HG02610 (cell line): ENCODE results near the gene RNASE9.
"Not testable (repeated sequence)": the region's sequence is repeated elsewhere in the genome, so short reads cannot be mapped to it uniquely, and the experiment has no call there.

Source experiments
- ATAC-seq: cut with Tn5 transposase; IDR thresholded peaks from one replicate; pipeline ENCODE4 v1.9.1; 2021; ENCODE audit warnings: mild to moderate bottlenecking, moderate library complexity; ENCODE audit not compliant: unreplicated experiment

Gene RNASE9

GRCh38 chr14:20560961-20561360, at the start of gene RNASE9:
Gene RNASE9 (minus strand): TSS chr14:20561047.
- ATAC-seq = no peak

DNA sequence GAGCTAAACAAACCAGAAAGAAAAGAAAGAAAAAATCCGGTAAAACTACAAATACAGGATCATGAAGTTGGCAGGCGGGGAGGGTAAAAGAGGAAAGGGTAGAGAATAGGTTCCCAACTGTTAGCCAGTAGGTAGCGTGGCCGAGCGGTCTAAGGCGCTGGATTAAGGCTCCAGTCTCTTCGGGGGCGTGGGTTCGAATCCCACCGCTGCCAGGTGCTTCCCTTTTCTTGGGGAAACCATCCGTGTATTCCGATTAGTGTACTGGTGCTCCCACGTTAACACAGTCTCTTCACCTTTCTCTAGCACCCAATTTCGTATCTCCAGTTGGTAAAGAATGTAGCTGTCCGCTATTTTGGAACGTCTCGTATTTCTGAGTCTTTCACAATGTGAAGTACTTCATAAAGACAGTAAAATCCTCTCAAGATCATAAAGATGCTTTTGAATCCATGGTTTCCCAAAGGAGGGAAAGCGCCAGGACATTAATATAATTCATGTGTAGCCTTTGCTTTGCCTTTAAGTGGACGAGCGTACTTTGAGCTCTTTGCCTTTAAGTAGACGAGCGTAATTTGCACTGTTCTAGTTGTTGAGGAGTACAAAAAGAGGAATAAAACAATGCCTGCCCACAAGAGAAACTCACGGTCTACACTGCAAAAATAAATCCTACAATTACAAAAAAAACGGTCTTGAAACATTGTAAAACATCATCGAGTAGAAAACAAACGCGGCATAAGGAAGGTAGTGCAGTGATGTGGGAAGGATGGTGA, 49.3 kb upstream of the RNASE9 start:
- peak; percentile 21 for ATAC-seq

- ATAC-seq = no peak
These were observed 48.6 kb upstream of the RNASE9 start for GRCh38 chr14:20609215-20610001.

GRCh38 chr14:20608383-20609110, 47.7 kb upstream of the RNASE9 start:
- no peak for ATAC-seq

GRCh38 chr14:20607617-20608016, 46.8 kb upstream of the RNASE9 start:
- ATAC-seq = no peak

GRCh38 chr14:20606902-20607242, 46.0 kb upstream of the RNASE9 start:
- no peak for ATAC-seq

DNA sequence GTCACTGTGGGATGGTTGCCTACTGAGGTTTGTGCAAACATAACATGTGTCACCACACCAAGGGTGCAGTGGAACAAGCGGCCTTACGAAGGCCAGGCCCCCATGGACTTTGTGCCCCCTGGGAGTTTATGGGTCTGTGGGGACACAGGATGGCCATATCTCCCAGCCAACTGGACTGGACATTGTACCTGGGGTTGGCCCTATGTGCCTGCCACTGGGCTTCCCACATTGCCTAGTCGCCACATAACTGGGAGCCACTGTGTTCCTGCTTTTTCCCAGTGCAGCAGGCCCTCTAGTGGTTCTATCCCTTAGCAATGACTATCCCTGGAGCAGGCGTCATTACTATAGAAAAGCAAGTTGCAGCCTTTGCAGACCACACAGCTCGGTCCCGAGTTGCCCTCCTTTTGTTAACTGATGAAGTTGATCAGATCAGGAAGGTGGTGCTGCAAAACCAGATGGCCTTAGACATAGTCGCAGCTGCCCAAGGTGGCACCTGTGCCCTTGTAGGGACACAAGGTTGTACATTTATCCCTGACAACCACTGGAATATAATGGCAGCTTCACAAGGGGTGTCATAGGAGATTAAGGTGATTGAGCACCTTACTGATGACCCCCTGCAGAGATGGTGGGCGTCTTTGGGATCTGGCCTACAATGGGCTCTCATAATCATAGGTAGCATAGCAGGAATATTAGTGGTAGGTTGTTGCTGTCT, 45.5 kb upstream of the RNASE9 start:
- no peak for ATAC-seq

- ATAC-seq = no peak
These were observed 43.2 kb upstream of the RNASE9 start for GRCh38 chr14:20603813-20604690.

GRCh38 chr14:20602583-20602982, 41.7 kb upstream of the RNASE9 start:
- no peak for ATAC-seq

- no peak for ATAC-seq
These were observed 40.7 kb upstream of the RNASE9 start for GRCh38 chr14:20601522-20601921.

DNA sequence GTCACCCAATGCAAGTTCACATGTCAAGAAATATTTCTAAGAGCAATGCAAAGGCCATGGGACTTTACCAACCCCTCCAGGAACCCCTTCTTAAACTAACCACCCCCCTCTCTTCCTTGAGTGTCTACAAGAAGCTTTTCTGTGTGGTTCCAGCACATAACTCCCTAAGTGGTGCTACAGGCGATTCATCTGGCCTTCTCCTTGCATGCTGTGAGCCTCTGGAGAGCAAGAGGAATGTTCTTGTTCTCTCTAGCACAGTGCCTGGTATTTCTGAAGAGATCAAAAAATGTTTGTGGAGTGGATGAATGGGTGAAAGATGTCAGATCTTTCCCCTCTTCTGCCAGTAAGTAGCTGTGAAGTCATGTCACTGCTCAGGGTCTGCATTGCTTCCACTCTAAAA, 36.3 kb upstream of the RNASE9 start:
- ATAC-seq = no peak

- ATAC-seq = not testable (repeated sequence)
These were observed 34.9 kb upstream of the RNASE9 start for GRCh38 chr14:20595726-20596125.

DNA sequence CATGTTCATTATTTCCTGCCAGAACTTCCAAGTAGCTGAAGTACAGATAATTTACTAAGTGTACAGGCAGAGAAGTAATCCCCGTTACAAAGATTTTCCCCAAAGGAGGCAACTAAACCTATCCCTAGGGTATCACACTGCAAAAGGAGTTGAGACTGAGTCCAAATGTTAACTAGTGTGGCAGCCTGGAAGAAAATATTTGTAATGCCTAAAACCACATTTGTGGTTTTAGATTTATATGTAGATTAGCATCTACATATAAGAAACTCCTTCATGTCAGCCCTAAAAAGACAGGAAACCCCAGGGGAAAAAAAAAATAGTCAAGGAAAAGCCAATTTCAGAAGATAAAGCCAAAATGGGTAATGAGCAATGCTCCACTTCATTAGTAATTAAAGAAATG, 31.7 kb upstream of the RNASE9 start:
- no peak for ATAC-seq

DNA sequence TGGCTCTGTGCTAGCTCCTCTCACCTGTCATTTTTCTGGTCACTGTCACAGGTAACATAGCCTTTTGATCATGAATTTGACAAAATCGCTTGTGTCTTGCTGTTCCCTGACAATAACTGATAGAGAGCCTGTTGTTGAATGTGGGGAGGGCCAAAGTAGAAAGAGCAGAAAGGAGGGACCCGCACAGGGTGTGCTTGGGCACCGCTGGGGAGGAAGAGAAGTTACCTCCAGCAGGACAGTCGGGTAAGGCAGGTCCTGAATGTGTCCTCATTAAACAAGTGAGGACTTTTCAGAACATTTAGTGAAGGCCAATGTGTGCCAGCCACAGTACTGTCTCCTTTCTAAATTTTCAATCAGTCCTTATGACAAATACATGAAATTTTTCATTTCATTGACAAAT, 30.4 kb upstream of the RNASE9 start, which contains the start of gene RNASE12:
Gene RNASE12, minus strand, starts transcription at position 142 of the 400 bp plus-strand sequence. CDS start 653 bp downstream, outside the sequence.
- ATAC-seq = no peak

- no peak for ATAC-seq
These were observed 26.8 kb upstream of the RNASE9 start, which contains the start of gene RNASE11 for GRCh38 chr14:20587489-20588154. Gene RNASE11 (minus strand): TSS chr14:20588001.

GRCh38 chr14:20583908-20584307, 23.1 kb upstream of the RNASE9 start:
- ATAC-seq = no peak

- no peak for ATAC-seq
These were observed 22.3 kb upstream of the RNASE9 start for GRCh38 chr14:20583142-20583541.

- no peak for ATAC-seq
These were observed 19.4 kb upstream of the RNASE9 start for GRCh38 chr14:20580242-20580641.

- ATAC-seq = no peak
These were observed 18.1 kb upstream of the RNASE9 start for GRCh38 chr14:20578784-20579502.
